PC-9 (cell line): ENCODE results near the gene GPR179. TPM values are rescaled to one million over a fixed set of nuclear protein-coding genes. Genes with fewer than 3 reads are reported as not detected.

Experiments
- BruUV-seq: library from RNA; stranded (reverse); fragments of 400-500 nt; replicated peaks from 2 replicates; lab custom pipeline; 2021; lab: Mats Ljungman, UMichigan
- CTCF ChIA-PET: fragments of 300-600 bp; sonication (Branson Sonifier 250); formaldehyde crosslinking; loops from one replicate; lab custom pipeline; 2022; ENCODE audit warnings: antibody characterized with exemption; lab: Charles Lee
- POLR2A ChIA-PET: fragments of 300-600 bp; sonication (Branson Sonifier 250); formaldehyde crosslinking; loops from one replicate; lab custom pipeline; 2022; ENCODE audit warnings: antibody characterized with exemption; ENCODE audit not compliant: unreplicated experiment; lab: Charles Lee
- DNase-seq, 2 experiments: peaks; one replicate each; pipeline versions ENCODE4 v3.0.0 to v3.0.0-alpha.2; 2015 to 2022; ENCODE audit warnings: mixed read lengths in 1 of 2
- H2AFZ ChIP-seq: fragments of 200-600 bp; sonication (generic); 2 replicates; pipeline ENCODE4 v1.8.1; 2017; ENCODE audit warnings: antibody characterized with exemption
- H3F3A ChIP-seq: fragments of 200-600 bp; sonication (generic); 2 replicates; pipeline ENCODE4 v1.8.1; 2017; ENCODE audit warnings: antibody characterized with exemption, mild to moderate bottlenecking, low read depth; ENCODE audit not compliant: insufficient read depth
- H3K27ac ChIP-seq: fragments of 200-600 bp; sonication (generic); 2 replicates; pipeline ENCODE4 v1.6.1; 2016; ENCODE audit warnings: mixed run types
- H3K27me3 ChIP-seq: fragments of 200-600 bp; sonication (generic); 2 replicates; pipeline ENCODE4 v1.6.1; 2016; ENCODE audit warnings: low read depth, mixed run types; ENCODE audit not compliant: insufficient read depth
- H3K36me3 ChIP-seq: fragments of 200-600 bp; sonication (generic); 2 replicates; pipeline ENCODE4 v1.6.1; 2016; ENCODE audit warnings: low read depth, mixed run types
- H3K4me1 ChIP-seq: fragments of 200-600 bp; sonication (generic); replicated peaks from 2 replicates; pipeline ENCODE4 v1.6.1; 2016; ENCODE audit warnings: mixed run types; ENCODE audit not compliant: insufficient read depth
- H3K4me2 ChIP-seq: fragments of 200-600 bp; sonication (generic); 2 replicates; pipeline ENCODE4 v1.6.1; 2017; ENCODE audit warnings: mixed run types
- H3K4me3 ChIP-seq: fragments of 200-600 bp; sonication (generic); 2 replicates; pipeline ENCODE4 v1.6.1; 2016; ENCODE audit warnings: mixed run types
- H3K79me2 ChIP-seq: fragments of 200-600 bp; sonication (generic); 2 replicates; pipeline ENCODE4 v1.6.1; 2017; ENCODE audit warnings: low read depth, mixed run types
- H3K9me2 ChIP-seq: fragments of 200-600 bp; sonication (generic); 2 replicates; pipeline ENCODE4 v1.8.1; 2017; ENCODE audit warnings: mild to moderate bottlenecking; ENCODE audit not compliant: insufficient read depth
- H3K9me3 ChIP-seq: fragments of 200-600 bp; sonication (generic); 2 replicates; pipeline ENCODE4 v1.8.1; 2016; ENCODE audit warnings: low read depth; ENCODE audit not compliant: insufficient read depth
- H4K20me1 ChIP-seq: fragments of 200-600 bp; sonication (generic); 2 replicates; pipeline ENCODE4 v1.8.1; 2017; ENCODE audit not compliant: insufficient read depth
- CTCF ChIP-seq: fragments of 200-600 bp; sonication (generic); conservative IDR thresholded peaks from 2 replicates; pipeline ENCODE4 v1.6.1; 2017; ENCODE audit warnings: mixed run types, antibody characterized with exemption, mild to moderate bottlenecking, moderate library complexity
- EZH2 ChIP-seq: fragments of 200-600 bp; sonication (generic); IDR thresholded peaks from 2 replicates; pipeline ENCODE4 v1.8.0; 2017; ENCODE audit warnings: antibody characterized with exemption, low read depth
- intact Hi-C: fragments of 100-400 bp; cut with micrococcal nuclease; formaldehyde crosslinking; loops from one replicate; pipeline ENCODE4 v1.10.0; 2022; ENCODE audit not compliant: unreplicated experiment
- total RNA-seq: library from RNA; stranded (reverse); gene quantifications from 2 replicates; pipeline ENCODE4 v1.2.3, GENCODE V29; 2021

The GPR179 gene
- total RNA-seq, 1 experiment from 2014 or later, result 0.57 TPM

GRCh38 chr17:38328620-38329019 is 15.1 kb downstream of the GPR179 start:
- no peak for DNase-seq
- no peaks in the 10 kb centered on the region for H4K20me1 ChIP-seq
- no peaks in the 10 kb centered on the region for H3F3A ChIP-seq
- H3K4me2 ChIP-seq, result no peak overlapping the region
- H3K4me1 ChIP-seq, result no peaks in the 10 kb centered on the region
- no peaks in the 10 kb centered on the region for H3K9me2 ChIP-seq
- no peak overlapping the region for H3K27ac ChIP-seq
- no TSS peak for BruUV-seq
- TF ChIP-seq CTCF (no peak), EZH2 (no peak)
- POLR2A ChIA-PET, result no interaction called here
- no peaks in the 10 kb centered on the region for H3K9me3 ChIP-seq
- no peaks in the 10 kb centered on the region for H3K79me2 ChIP-seq
- H3K36me3 ChIP-seq, result no peaks in the 10 kb centered on the region
- no peaks in the 10 kb centered on the region for H3K27me3 ChIP-seq
- intact Hi-C loops, result no loop called here
- CTCF ChIA-PET, result no interaction called here
- no peak overlapping the region for H2AFZ ChIP-seq
- no peak overlapping the region for H3K4me3 ChIP-seq

DNA sequence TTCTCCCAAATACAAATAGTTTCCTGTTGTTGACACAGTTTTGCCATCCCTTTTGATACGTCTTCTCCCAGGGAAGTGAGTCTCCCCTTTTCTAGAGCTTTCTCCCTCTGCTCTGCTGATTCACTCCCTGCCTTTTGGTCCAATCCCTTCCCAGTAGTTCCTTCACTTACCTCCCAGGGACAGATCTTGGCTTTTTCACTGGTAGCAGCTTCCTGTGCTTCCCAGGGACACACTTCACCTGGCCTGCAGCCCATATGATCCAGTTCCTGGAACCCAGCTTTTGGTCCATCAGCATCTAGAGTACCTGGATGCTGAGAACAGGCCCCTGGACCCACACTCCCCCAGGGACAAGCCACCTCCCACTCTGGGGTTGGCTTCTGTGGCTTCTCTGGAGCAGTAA is 15.8 kb downstream of the GPR179 start:
- intact Hi-C loops, result no loop called here
- Histone ChIP-seq H3K9me2 (no peaks in the 10 kb centered on the region), H3K36me3 (no peaks in the 10 kb centered on the region), H3K27me3 (no peaks in the 10 kb centered on the region), H3K4me1 (no peaks in the 10 kb centered on the region), H3K4me2 (no peak overlapping the region), H3K9me3 (no peaks in the 10 kb centered on the region), H3K79me2 (no peaks in the 10 kb centered on the region), H3F3A (no peaks in the 10 kb centered on the region), H3K27ac (no peak overlapping the region), H4K20me1 (no peaks in the 10 kb centered on the region), H2AFZ (no peak overlapping the region), H3K4me3 (no peak overlapping the region)
- ChIA-PET CTCF (interaction anchor here (0.7 kb wide), 1 partner anchor 24 kb away, joined by 4 read pairs; no protein-coding TSS in a partner anchor), POLR2A (interaction anchor here (0.7 kb wide), 1 partner anchor 13 kb away, joined by 3 read pairs; no protein-coding TSS in a partner anchor)
- BruUV-seq, result no TSS peak
- DNase-seq, result no peak
- TF ChIP-seq EZH2 (no peak), CTCF (no peak)

DNA sequence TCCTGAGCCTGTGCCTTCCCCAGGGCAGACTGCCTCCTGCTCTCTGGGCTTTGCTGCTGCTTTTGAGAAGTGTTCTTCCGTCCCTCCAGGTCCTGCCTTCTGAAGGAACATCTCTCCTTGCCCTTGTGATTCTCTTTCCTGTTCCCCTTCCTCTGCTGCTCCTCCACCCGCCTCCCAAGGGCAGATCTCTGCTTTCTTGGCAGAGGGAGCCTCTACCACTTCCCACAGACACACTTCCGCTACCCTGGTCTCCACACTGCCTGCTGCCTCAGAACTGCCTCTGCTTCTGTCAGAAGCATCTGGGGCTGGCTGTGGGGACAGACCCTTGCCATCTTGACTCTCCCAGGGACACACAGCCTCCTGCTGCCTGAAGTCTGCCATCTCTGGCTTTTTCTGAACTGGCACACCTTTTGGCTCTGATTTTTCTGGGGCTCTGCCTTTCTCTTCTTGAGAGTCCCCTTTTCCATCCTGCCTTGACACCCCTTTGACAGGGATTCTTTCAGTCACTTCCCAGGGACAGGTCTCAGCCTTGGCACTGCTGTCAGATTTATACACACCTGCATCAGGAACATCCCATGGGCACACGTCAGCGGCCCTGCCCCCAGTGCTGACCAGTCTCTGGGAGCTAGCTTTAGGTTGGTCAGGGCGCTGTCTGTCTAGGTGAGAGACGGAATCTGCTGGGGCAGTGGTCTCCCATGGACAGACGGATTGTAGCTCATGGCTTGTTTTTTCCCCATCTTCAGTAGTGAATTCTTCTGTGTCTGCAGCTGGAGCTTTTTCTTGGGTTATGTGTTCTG is 16.6 kb downstream of the GPR179 start:
- no TSS peak for BruUV-seq
- Histone ChIP-seq H3K9me2 (no peaks in the 10 kb centered on the region), H3K4me3 (no peak overlapping the region), H3K4me2 (no peak overlapping the region), H3K4me1 (no peaks in the 10 kb centered on the region), H3F3A (no peaks in the 10 kb centered on the region), H3K27ac (no peak overlapping the region), H4K20me1 (no peaks in the 10 kb centered on the region), H2AFZ (no peak overlapping the region), H3K27me3 (no peaks in the 10 kb centered on the region), H3K79me2 (no peaks in the 10 kb centered on the region), H3K9me3 (no peaks in the 10 kb centered on the region), H3K36me3 (no peaks in the 10 kb centered on the region)
- POLR2A ChIA-PET, result interaction anchor here (0.7 kb wide), 1 partner anchor 14 kb away, joined by 3 read pairs; no protein-coding TSS in a partner anchor
- no peak for TF ChIP-seq EZH2
- TF ChIP-seq CTCF, result no peak
- intact Hi-C loops, result no loop called here
- CTCF ChIA-PET, result interaction anchor here (0.6 to 0.7 kb wide), 2 partner anchors 25 to 1731 kb away, joined by 4 to 5 read pairs; no protein-coding TSS in a partner anchor
- DNase-seq, result no peak
